GM12875 (cell line): Measurements from ENCODE around the gene ZNF518B.
A peak's percentile ranks its signal among the peaks of the same experiment; 100 is the strongest.

Source experiments
- H3K4me3 ChIP-seq: one replicate; pipeline ENCODE4 v1.5.1; 2011; ENCODE audit warnings: low read depth, low read length, control low read depth
- CTCF ChIP-seq: IDR thresholded peaks from 2 replicates; pipeline ENCODE4 v1.5.1; 2011; ENCODE audit warnings: low read depth, mild to moderate bottlenecking, control low read depth, inconsistent platforms, low read length, moderate library complexity, borderline replicate concordance; ENCODE audit not compliant: insufficient read depth

Gene ZNF518B

DNA sequence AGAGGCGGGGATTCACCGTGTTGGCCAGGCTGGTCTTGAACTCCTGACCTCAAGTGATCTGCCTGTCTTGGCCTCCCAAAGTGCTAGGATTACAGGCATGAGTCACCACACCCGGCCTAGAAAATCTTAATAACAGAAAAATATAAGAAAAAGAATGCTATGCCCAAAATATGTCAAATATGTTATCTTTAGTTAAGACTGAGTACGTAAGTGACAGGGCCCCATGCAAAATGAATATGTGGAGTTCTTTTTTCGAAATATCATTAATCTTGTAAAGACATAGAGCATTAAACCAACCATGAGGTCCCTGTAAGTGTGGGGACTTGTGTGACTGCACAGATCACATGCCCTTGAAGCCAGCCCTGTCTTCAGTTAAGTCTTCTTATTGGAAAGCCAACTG lies 8.9 kb upstream of the ZNF518B start:
- no peak for TF ChIP-seq CTCF
- no peak overlapping the region for H3K4me3 ChIP-seq

DNA sequence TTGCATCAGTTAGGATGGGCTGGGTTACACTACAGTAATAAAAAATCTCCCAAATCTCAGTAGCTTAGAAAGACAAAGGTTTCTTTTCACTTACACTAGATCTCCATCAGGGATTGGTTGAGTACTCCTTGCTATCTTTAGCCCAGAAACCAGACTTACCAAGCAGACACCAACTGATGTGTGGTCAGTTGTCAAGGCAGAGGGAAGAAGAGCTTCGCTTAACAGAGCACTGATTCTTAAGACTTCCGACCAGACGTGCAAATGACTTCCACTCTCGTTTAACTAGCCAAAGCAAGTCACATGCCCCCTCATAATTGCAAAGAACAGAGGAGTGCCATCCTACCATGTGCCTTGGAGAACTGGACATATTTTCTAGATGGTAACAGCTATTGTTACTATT lies 5.7 kb upstream of the ZNF518B start:
- H3K4me3 ChIP-seq: no peak overlapping the region
- no peak for TF ChIP-seq CTCF

- no peak overlapping the region for H3K4me3 ChIP-seq
- TF ChIP-seq CTCF: no peak
Measured at GRCh38 chr4:10461850-10462400, 4.7 kb upstream of the ZNF518B start.

- H3K4me3 ChIP-seq: peak overlapping the region; percentile 35
- TF ChIP-seq CTCF: peak; percentile 97
Measured at GRCh38 chr4:10461091-10461849, 4.0 kb upstream of the ZNF518B start.

- no peak overlapping the region for H3K4me3 ChIP-seq
- no peak for TF ChIP-seq CTCF
Measured at GRCh38 chr4:10460313-10461047, 3.3 kb upstream of the ZNF518B start.

DNA sequence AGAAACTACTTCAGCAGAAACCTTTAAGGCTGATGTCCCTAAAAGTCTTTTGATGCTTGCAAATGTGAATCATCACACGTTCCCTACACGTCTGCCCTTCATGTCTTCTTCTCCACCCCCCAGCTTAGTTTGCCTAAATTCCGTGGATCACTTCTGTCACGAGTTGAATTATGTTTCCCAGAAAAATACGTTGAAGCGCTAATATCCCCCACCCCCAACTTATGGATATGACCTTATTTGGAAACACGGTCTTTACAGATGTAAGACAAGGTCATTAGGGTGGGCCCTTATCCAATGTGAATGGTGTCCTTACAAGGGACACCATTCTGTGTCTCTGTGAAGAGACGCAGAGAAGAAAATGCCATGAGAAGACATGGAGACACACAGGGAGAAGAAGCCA lies 2.1 kb upstream of the ZNF518B start:
- no peak for TF ChIP-seq CTCF
- no peak overlapping the region for H3K4me3 ChIP-seq

DNA sequence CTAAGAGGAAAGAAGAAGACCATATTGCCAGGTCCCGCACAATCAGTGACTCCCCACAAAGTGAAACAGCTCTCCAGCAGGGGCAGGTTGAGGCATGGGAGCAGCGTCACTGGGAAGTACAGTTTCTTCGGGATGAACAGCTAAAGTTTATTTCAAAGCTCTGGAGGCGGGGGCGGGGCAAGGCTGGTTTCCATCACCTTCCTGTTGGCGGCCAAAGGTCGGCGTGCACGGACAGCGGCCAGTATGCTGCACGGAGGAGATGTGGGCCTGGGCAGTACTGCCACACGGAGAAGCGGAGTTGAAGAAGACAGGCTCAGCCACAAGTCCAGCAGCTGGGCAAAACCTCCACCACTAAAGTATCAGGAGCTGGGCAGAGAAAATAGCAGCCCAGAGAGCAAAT lies 951 bp upstream of the ZNF518B start:
- no peak overlapping the region for H3K4me3 ChIP-seq
- TF ChIP-seq CTCF: no peak
